Activated CD8-positive, alpha-beta memory T cell treated with anti-CD3 and anti-CD28 coated beads for 24 hours (primary cell): ENCODE results near the gene CHD5.

Experiments used
- DNase-seq: peaks from one replicate; pipeline ENCODE4 v3.0.0-alpha.2; 2020

Gene CHD5

GRCh38 chr1:6096243-6097116 is 83.6 kb downstream of the CHD5 start:
- no peak for DNase-seq

- DNase-seq = no peak
Observed at GRCh38 chr1:6095511-6096242, 84.4 kb downstream of the CHD5 start.

- no peak for DNase-seq
Observed at GRCh38 chr1:6094801-6095505, 85.2 kb downstream of the CHD5 start.

- DNase-seq = no peak
Observed at GRCh38 chr1:6094246-6094645, 85.9 kb downstream of the CHD5 start.

GRCh38 chr1:6093611-6094010 is 86.5 kb downstream of the CHD5 start:
- no peak for DNase-seq

DNA sequence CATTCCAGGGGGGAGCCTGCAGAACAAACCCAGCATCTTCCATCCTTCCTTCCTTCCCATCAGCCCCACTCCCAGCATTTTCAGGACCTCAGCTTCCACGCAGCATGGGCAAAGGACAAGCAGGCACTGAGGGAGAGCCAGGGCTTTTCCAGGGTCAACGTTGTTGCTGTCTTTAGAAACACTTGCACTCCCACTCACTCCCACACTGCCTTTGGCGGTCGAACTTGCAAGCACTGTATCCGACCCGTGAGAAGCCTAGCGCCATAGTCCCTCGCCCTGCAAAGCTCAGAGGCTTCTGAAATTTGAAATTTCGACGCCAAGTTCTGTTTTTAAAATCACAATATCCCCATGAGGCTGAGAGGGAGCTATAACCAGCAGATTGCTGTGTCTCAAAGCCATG is 87.0 kb downstream of the CHD5 start:
- DNase-seq = no peak

- no peak for DNase-seq
Observed at GRCh38 chr1:6092211-6092610, 87.9 kb downstream of the CHD5 start.

DNA sequence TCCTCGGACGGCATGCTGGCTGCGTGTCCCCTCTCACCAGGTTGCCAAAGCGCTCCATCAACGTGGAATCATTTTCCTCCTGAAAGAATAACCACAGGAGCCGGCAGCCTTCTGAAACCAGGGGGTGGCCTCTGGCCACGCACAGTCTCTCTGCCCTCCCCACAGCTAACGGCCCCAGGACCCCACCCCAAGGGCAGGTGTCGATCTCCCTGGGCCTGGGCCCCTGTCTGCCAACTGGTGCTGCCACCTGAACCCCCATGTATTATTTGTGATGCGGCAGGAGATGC is 88.4 kb downstream of the CHD5 start:
- DNase-seq = no peak

DNA sequence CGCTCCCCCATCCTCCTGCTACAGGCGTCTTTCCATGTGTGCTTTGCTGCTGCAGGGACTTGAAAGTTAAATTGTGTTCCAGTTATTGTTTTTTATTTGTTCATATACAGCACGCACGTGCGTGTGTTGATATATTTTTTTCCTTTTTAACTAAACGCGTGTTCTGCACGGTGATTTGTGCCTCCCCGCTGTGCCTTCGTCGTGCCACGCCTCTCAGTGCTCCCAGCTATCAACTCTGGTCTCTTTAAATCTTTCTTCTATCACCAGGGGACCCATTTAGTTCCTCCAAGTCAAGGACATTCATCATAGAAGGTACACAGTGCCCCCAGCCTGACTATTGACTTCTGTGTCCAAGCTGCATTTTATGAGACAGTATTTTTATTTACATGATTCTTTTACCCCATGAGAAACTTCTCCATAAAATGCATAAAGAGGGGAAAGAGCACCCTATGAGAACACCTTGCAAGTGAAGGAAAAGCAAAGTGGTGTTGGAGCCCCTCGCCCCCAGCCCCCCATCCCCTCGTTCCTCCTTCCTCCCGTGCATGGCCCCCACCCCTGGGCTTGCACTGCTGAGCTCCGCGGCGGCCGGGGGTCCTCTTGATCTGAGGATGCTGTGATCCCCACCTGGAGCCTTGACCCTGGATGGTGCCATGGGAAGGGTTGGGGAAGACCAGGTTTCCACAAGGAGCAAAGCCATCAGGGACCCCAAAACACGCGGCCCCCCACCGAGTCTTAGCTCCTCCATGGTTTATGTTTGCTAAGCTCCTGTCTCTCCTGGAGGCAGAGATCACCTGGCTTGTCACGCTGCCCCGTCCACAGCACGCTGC is 88.9 kb downstream of the CHD5 start:
- DNase-seq = no peak

- DNase-seq = no peak
Observed at GRCh38 chr1:6090288-6090687, 89.8 kb downstream of the CHD5 start.

GRCh38 chr1:6088956-6089355 is 91.2 kb downstream of the CHD5 start:
- DNase-seq = no peak

GRCh38 chr1:6087958-6088357 is 92.2 kb downstream of the CHD5 start:
- DNase-seq = no peak

DNA sequence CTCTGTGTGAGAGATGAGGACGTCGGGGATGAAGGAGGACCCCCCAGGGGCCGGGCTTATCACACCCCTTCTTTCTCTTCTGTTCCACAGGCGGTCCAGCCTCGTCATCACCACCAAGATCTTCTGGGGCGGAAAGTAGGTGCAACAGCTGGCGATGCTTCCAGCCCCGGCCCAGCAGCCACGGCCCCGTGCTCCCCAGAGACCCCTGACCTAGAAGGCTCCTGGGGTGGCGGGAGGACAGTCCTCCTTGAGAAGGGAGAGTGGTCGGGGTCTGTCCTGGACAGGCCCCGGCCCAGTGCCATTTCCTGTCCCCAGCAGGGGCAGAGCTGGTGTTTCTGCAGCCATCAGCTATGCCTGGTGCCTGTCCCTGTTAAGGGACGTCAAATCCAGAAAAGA is 92.7 kb downstream of the CHD5 start:
- DNase-seq = no peak

GRCh38 chr1:6086762-6087376 is 93.3 kb downstream of the CHD5 start:
- DNase-seq = no peak

DNA sequence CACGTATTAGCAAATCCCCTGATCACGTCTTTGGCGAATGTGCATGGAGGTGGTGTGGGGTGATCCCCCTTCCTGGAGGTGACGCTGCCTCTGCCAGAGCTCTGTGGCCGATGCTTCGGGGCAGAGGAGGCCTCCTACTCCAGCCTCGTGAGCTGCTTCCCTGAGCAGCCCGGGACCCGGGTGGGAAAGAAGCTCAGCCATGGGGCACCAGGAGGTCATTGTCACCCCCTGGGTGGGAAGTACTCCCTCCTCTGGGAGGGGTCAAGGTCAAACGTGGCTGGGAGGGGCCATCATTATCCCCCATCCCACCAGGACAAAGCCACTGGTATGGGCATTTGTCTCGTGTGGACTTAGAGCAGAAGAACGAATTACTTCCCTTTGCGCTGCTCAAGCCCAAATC is 93.8 kb downstream of the CHD5 start:
- DNase-seq = no peak

DNA sequence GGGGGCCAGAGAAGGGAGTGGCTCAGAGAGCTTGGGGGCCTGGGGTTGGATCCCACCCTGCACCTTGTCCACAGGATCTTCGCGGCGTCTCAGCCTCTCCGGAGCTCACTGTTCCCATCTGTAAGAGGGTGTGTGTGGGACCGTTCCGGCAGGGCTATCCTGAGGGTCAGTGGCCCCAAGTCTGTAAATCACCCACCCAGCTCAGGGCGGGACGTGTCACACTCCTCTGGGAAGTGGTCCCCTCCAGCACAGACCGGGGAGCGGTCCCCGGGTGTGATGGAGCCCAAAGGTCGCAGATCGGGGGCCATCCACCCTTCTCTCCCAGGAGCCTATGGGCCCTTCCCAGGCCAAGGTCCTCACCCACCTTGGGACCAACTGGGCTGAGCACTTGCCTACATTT is 94.5 kb downstream of the CHD5 start:
- no peak for DNase-seq

DNA sequence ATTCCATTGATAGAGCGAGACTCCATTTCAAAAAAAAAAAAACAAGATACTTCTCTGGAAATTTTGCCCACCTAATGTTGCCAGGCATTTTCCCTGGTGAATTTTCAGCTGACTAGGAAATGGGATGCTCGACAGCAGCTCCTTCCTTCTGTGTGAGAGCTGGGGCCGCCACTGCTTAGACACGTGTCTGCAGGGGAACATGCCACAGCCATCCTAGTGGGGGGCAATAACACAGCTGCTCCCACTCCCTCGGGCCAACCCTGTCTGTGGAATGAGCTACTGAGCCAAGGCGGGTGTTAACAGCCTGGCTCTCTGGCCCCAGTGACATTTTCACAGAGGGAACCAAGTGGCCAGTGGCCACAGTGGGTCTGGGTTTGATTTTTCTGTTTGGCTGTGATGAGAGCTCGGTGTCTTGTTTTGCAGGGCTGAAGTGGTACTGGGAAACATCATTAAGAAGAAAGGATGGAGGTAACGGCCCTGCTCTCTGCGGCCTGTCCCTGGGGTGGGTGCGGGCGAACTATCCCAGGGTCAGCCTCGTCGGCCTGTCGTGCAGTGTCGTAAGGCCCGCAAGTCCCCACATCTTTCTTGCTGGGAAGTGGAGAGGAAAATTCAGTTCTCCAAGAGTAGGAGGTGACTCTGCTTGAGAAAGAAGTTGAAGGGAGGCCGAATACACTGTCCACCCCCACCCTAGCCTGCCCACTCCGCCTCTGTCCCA is 95.2 kb downstream of the CHD5 start:
- no peak for DNase-seq

DNA sequence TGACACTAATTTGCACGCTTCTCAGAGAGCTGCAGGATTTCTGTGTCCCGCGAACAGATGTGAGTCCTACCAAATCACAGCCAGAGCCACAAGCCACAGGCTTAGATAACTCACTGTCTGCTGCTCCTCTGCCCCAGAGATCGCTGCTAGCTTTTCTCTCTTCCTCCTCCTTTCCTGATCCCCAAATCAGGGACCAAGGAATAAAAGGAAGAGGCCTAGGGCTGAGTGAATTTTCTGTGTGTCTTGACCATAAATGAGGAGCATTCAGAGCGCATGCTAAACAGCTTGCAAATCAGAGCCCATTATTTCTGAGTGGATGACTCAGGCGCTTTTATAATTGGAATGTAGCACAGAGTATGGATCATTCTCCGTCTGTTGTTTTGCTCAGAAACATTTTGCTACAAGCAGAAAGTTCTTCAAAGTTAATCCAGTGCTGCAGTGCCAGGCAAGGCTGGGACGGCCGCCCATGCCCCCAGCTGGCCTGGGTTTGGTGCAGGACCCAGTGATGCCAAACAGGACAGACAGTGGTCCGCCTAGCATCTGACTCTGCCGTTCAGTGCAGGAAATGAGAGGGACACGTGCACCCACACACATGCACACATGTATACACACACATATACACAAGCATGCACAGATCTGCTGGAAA is 96.2 kb downstream of the CHD5 start:
- no peak for DNase-seq

- no peak for DNase-seq
Observed at GRCh38 chr1:6083385-6083784, 96.7 kb downstream of the CHD5 start.

GRCh38 chr1:6082430-6082971 is 97.6 kb downstream of the CHD5 start:
- DNase-seq = no peak

DNA sequence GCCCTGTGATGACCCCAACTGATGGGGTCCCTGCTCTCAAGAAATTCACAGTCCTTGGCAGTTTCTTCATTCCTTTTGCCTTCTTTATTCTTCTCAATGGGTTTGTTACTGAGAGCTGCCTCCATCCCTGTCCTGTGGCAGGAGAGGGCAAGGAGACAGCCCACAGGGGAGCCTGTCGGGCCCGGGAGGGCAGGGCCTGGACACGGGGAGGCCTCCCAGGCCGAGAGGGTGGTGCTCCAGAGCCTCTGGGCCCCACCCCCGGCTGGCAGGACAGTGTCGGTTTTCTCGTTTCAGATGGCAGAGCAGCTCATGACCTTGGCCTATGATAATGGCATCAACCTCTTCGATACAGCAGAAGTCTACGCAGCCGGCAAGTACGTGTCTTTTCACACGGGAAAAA is 98.2 kb downstream of the CHD5 start:
- no peak for DNase-seq
